ENCODE data around the gene TST. TPM values are rescaled to one million over a fixed set of nuclear protein-coding genes. Genes with fewer than 3 reads are reported as not detected.

The TST gene
- total and polyA plus RNA-seq, 2 donors (not counting 3 experiments of a cell fraction or from before 2014, with no cell fraction given): 39.2 to 95.1 TPM

DNA sequence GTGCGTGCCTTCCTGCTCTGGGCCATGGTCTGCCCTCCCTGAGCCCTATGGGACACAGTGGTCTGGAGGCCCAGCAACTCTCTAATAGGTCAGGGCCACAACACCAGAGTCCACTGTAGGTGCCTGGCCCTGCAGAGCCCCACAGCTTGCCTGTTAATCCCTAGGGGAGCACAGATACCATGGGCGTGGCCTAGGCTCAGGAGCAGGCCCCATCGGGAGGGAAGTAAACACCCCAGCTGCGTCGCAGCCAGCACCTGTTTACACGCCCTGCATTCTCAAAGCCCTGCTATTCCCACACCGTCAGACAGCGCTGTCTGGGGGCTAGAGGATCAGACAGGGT lies 34.8 kb upstream of the TST start:
- ChIA-PET CTCF (no interaction called here), POLR2A (no interaction called here)
- TF ChIP-seq GATA2 (IDR thresholded peaks at IDR 0.05; ENCODE audit: insufficient read depth, insufficient read length, low read depth, low read length) (no peak), MYC (IDR thresholded peaks at IDR 0.05; ENCODE audit: low read depth, low read length) (no peak), POLR2AphosphoS5 (IDR thresholded peaks at IDR 0.05; ENCODE audit: insufficient read depth, low read depth, low read length) (no peak), POLR2A (IDR thresholded peaks at IDR 0.05; ENCODE audit: low read depth, low read length) (no peak), JUN (IDR thresholded peaks at IDR 0.05; ENCODE audit: borderline replicate concordance, insufficient read depth, insufficient read length, low read depth) (no peak)
- TF ChIP-seq, protein P1, sequence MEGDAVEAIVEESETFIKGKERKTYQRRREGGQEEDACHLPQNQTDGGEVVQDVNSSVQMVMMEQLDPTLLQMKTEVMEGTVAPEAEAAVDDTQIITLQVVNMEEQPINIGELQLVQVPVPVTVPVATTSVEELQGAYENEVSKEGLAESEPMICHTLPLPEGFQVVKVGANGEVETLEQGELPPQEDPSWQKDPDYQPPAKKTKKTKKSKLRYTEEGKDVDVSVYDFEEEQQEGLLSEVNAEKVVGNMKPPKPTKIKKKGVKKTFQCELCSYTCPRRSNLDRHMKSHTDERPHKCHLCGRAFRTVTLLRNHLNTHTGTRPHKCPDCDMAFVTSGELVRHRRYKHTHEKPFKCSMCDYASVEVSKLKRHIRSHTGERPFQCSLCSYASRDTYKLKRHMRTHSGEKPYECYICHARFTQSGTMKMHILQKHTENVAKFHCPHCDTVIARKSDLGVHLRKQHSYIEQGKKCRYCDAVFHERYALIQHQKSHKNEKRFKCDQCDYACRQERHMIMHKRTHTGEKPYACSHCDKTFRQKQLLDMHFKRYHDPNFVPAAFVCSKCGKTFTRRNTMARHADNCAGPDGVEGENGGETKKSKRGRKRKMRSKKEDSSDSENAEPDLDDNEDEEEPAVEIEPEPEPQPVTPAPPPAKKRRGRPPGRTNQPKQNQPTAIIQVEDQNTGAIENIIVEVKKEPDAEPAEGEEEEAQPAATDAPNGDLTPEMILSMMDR (IDR thresholded peaks at IDR 0.05; ENCODE audit: extremely low read depth in 1 of 2, insufficient read depth in 1 of 2, low read depth in 1 of 2, low read length in 2 of 2): no peak
- TF ChIP-seq, protein P2, sequence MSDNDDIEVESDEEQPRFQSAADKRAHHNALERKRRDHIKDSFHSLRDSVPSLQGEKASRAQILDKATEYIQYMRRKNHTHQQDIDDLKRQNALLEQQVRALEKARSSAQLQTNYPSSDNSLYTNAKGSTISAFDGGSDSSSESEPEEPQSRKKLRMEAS (IDR thresholded peaks at IDR 0.05; ENCODE audit: insufficient read depth, insufficient read length): no peak
- Histone ChIP-seq H2AFZ (ENCODE audit: low read depth, low read length) (no peak overlapping the region), H3K27me3 (ENCODE audit: control insufficient read depth in 2 of 2, insufficient read depth in 2 of 2, low read length in 2 of 2) (no peaks in the 10 kb centered on the region), H3K9me1 (replicated peaks; ENCODE audit: control insufficient read depth, extremely low read depth, insufficient read depth, low read length) (no peaks in the 10 kb centered on the region), H4K20me1 (replicated peaks; ENCODE audit: control insufficient read depth, extremely low read depth, insufficient read depth, low read length) (no peaks in the 10 kb centered on the region), H3K27ac (ENCODE audit: insufficient read depth, low read depth, low read length) (no peak overlapping the region), H3K4me2 (ENCODE audit: insufficient read depth, low read length) (no peak overlapping the region), H3K9me3 (replicated peaks; ENCODE audit: control insufficient read depth, insufficient read depth, low read length) (no peaks in the 10 kb centered on the region), H3K36me3 (ENCODE audit: control insufficient read depth in 2 of 2, extremely low read depth in 1 of 2, insufficient read depth in 2 of 2, low read length in 2 of 2) (peaks cover 1 to 32% of the 10 kb centered on the region in 2 experiments), H3K4me1 (ENCODE audit: control insufficient read depth, extremely low read depth, insufficient read depth, low read length) (peaks cover 7% of the 10 kb centered on the region), H3K9ac (replicated peaks; ENCODE audit: extremely low read depth, insufficient read depth, low read length) (no peak overlapping the region), H3K4me3 (replicated peaks in 1 of 3; ENCODE audit: insufficient read depth in 1 of 3, low read depth in 1 of 3, low read length in 3 of 3) (no peak overlapping the region), H3K79me2 (ENCODE audit: control insufficient read depth, insufficient read depth, low read length) (peaks cover 3% of the 10 kb centered on the region)
- DNase-seq (ENCODE audit: low read depth, low spot score): no peak
- dilution Hi-C loops (cut with MboI; ENCODE audit: extremely low pct_ligation_motif_present, low sequenced_read_pairs): no loop called here
- intact Hi-C loops (cut with micrococcal nuclease): no loop called here
- no TSS peak for BruUV-seq (replicated peaks)
- no peak for FAIRE-seq
